Measurements from ENCODE around the gene SLC25A30.

Gene SLC25A30

GRCh38 chr13:45368571-45368970 lies 49.6 kb downstream of the SLC25A30 start:
- CTCF ChIA-PET, result interaction anchor here (1.3 to 5.9 kb wide), 3 partner anchors 26 to 36 kb away, joined by 3 to 35 read pairs (median 11); partner anchors contain the start of gene TPT1
- POLR2A ChIA-PET, result no interaction called here
- no peak for DNase-seq (ENCODE audit: extremely low spot score)
- TF ChIP-seq, protein P1, sequence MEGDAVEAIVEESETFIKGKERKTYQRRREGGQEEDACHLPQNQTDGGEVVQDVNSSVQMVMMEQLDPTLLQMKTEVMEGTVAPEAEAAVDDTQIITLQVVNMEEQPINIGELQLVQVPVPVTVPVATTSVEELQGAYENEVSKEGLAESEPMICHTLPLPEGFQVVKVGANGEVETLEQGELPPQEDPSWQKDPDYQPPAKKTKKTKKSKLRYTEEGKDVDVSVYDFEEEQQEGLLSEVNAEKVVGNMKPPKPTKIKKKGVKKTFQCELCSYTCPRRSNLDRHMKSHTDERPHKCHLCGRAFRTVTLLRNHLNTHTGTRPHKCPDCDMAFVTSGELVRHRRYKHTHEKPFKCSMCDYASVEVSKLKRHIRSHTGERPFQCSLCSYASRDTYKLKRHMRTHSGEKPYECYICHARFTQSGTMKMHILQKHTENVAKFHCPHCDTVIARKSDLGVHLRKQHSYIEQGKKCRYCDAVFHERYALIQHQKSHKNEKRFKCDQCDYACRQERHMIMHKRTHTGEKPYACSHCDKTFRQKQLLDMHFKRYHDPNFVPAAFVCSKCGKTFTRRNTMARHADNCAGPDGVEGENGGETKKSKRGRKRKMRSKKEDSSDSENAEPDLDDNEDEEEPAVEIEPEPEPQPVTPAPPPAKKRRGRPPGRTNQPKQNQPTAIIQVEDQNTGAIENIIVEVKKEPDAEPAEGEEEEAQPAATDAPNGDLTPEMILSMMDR (IDR thresholded peaks at IDR 0.05; ENCODE audit: control extremely low read depth, extremely low read depth, low read depth, missing control alignments), result no peak

- CTCF ChIA-PET, result interaction anchor here (1.1 to 5.9 kb wide), 5 partner anchors 26 to 123 kb away, joined by 3 to 35 read pairs (median 3); partner anchors contain the start of gene TPT1
- TF ChIP-seq, protein P1 (IDR thresholded peaks at IDR 0.05; ENCODE audit: control extremely low read depth, extremely low read depth, low read depth, missing control alignments), result no peak
- POLR2A ChIA-PET, result no interaction called here
- no peak for DNase-seq (ENCODE audit: extremely low spot score)
These were observed 50.2 kb downstream of the SLC25A30 start for GRCh38 chr13:45368005-45368404.

DNA sequence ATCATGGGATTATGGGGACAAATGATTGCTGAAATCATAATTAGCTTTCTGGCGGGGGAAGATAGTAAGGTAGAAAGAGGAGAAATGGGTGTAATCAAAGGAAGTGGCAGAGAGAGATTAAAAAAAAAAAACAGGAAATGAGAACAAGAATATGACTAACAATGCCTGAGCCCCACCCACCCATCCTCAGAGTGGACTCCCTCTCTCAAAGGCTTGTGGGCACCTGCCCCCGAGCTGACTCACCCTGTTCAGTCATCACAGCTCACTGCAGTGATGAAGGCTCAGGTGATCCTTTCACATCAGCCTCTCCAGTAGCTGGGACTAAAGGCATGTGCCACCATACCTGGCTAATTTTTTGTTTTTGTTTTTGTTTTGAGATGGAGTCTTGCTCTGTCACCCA lies 50.8 kb downstream of the SLC25A30 start:
- TF ChIP-seq, protein P1 (IDR thresholded peaks at IDR 0.05; ENCODE audit: control extremely low read depth, extremely low read depth, low read depth, missing control alignments), result no peak
- CTCF ChIA-PET, result interaction anchor here (1.1 to 5.9 kb wide), 4 partner anchors 28 to 123 kb away, joined by 3 to 35 read pairs (median 3); no protein-coding TSS in a partner anchor
- POLR2A ChIA-PET, result no interaction called here
- peak; percentile 87 for DNase-seq (ENCODE audit: extremely low spot score)

DNA sequence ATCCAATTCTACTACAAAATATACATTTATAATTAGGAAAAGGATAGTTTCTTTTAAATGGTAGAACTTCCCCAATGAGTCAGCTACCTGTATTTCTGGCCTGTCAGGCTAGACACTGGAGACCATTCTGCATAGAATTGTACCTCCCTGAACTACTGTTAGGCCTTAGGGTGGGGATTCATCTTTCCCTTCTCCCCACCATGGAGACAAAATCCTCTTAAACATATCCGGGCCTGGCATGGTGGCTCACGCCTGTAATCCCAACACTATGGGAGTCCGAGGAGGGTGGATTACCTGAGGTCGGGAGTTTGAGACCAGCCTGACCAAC lies 52.7 kb downstream of the SLC25A30 start:
- POLR2A ChIA-PET, result no interaction called here

GRCh38 chr13:45364876-45365557 lies 53.2 kb downstream of the SLC25A30 start:
- DNase-seq (ENCODE audit: extremely low spot score), result no peak
- TF ChIP-seq, protein P1 (IDR thresholded peaks at IDR 0.05; ENCODE audit: control extremely low read depth, extremely low read depth, low read depth, missing control alignments), result no peak
- CTCF ChIA-PET, result interaction anchor here (0.8 kb wide), 1 partner anchor 22 kb away, joined by 3 read pairs; no protein-coding TSS in a partner anchor
- POLR2A ChIA-PET, result no interaction called here

More for the DNA sequence above, 52.7 kb downstream of the SLC25A30 start:
- CTCF ChIA-PET, result interaction anchor here (0.8 kb wide), 1 partner anchor 23 kb away, joined by 3 read pairs; no protein-coding TSS in a partner anchor
- no peak for DNase-seq (ENCODE audit: extremely low spot score)
- TF ChIP-seq, protein P1 (IDR thresholded peaks at IDR 0.05; ENCODE audit: control extremely low read depth, extremely low read depth, low read depth, missing control alignments), result no peak

- ChIA-PET POLR2A (no interaction called here), CTCF (interaction anchor here (1.2 to 2.3 kb wide), 2 partner anchors 8 to 31 kb away, joined by 3 to 11 read pairs; no protein-coding TSS in a partner anchor)
- TF ChIP-seq, protein P1 (IDR thresholded peaks at IDR 0.05; ENCODE audit: control extremely low read depth, extremely low read depth, low read depth, missing control alignments), result no peak
- DNase-seq (ENCODE audit: extremely low spot score), result no peak
These were observed 55.2 kb downstream of the SLC25A30 start for GRCh38 chr13:45362939-45363338.

All from GM10248 (cell line).